ENCODE results near the gene LCP1. TPM values are rescaled to one million over a fixed set of nuclear protein-coding genes. Genes with fewer than 3 reads are reported as not detected.
A peak's percentile ranks its signal among the peaks of the same experiment; 100 is the strongest.

Gene LCP1
- total RNA-seq, 2 experiments from 2014 or later: 266 to 276 TPM

- no peaks in the 10 kb centered on the region for H3K9me3 ChIP-seq (ENCODE audit: control insufficient read depth in 1 of 2, insufficient read depth in 1 of 2, low read length in 2 of 2)
- H3K4me1 ChIP-seq (ENCODE audit: insufficient read depth, low read length): no peaks in the 10 kb centered on the region
- POLR2A ChIA-PET: no interaction called here
- no peak overlapping the region for H3K27ac ChIP-seq (ENCODE audit: low read depth in 1 of 2, low read length in 2 of 2)
- H3K27me3 ChIP-seq (ENCODE audit: control insufficient read depth in 1 of 2, insufficient read depth in 2 of 2, low read length in 2 of 2): peaks cover 0 to 6% of the 10 kb centered on the region in 2 experiments
- Mint-ChIP-seq H3K36me3 (ENCODE audit: low read depth) (no peaks in the 10 kb centered on the region), H3K4me3 (no peak overlapping the region), H3K9me3 (no peaks in the 10 kb centered on the region), H3K27me3 (peaks cover 24% of the 10 kb centered on the region), H3K27ac (no peak overlapping the region), H3K4me1 (ENCODE audit: low read depth) (no peaks in the 10 kb centered on the region)
- DNase-seq (no peak), ATAC-seq (ENCODE audit: poor library complexity) (no peak)
- no peak overlapping the region for H3K4me3 ChIP-seq (ENCODE audit: low read length)
- intact Hi-C loops (cut with DNase I, micrococcal nuclease): no loop called here
- no peaks in the 10 kb centered on the region for H3K36me3 ChIP-seq (ENCODE audit: insufficient read depth, low read length)
- CTCF ChIA-PET: no interaction called here
- TF ChIP-seq CTCF (IDR thresholded peaks at IDR 0.05): no peak
Observed at GRCh38 chr13:46114613-46115012, 67.4 kb downstream of the LCP1 start.

- intact Hi-C loops (cut with DNase I, micrococcal nuclease): no loop called here
- no peaks in the 10 kb centered on the region for H3K36me3 Mint-ChIP-seq (ENCODE audit: low read depth)
- TF ChIP-seq CTCF (IDR thresholded peaks at IDR 0.05): no peak
- ChIA-PET POLR2A (interaction anchor here (0.6 kb wide), 1 partner anchor 56 kb away, joined by 6 read pairs; no protein-coding TSS in a partner anchor), CTCF (no interaction called here)
- no peak overlapping the region for H3K27ac Mint-ChIP-seq
- no peak overlapping the region for H3K4me3 ChIP-seq (ENCODE audit: low read length)
- H3K4me1 ChIP-seq (ENCODE audit: insufficient read depth, low read length): no peaks in the 10 kb centered on the region
- peak in 2 of 14 experiments; percentile 43 to 48 for DNase-seq
- no peaks in the 10 kb centered on the region for H3K9me3 Mint-ChIP-seq
- no peaks in the 10 kb centered on the region for H3K4me1 Mint-ChIP-seq (ENCODE audit: low read depth)
- no peak overlapping the region for H3K27ac ChIP-seq (ENCODE audit: low read depth in 1 of 2, low read length in 2 of 2)
- no peak for ATAC-seq (ENCODE audit: poor library complexity)
- no peaks in the 10 kb centered on the region for H3K9me3 ChIP-seq (ENCODE audit: control insufficient read depth in 1 of 2, insufficient read depth in 1 of 2, low read length in 2 of 2)
- H3K36me3 ChIP-seq (ENCODE audit: insufficient read depth, low read length): no peaks in the 10 kb centered on the region
- no peak overlapping the region for H3K4me3 Mint-ChIP-seq
- peaks cover 4 to 6% of the 10 kb centered on the region in 2 experiments for H3K27me3 ChIP-seq (ENCODE audit: control insufficient read depth in 1 of 2, insufficient read depth in 2 of 2, low read length in 2 of 2)
- H3K27me3 Mint-ChIP-seq: peaks cover 27% of the 10 kb centered on the region
Observed at GRCh38 chr13:46113596-46113995, 68.4 kb downstream of the LCP1 start.

- no peak for ATAC-seq (ENCODE audit: poor library complexity)
- DNase-seq: no peak
- Histone ChIP-seq H3K36me3 (ENCODE audit: insufficient read depth, low read length) (no peaks in the 10 kb centered on the region), H3K4me3 (ENCODE audit: low read length) (no peak overlapping the region), H3K4me1 (ENCODE audit: insufficient read depth, low read length) (no peaks in the 10 kb centered on the region), H3K27ac (ENCODE audit: low read depth in 1 of 2, low read length in 2 of 2) (no peak overlapping the region), H3K27me3 (ENCODE audit: control insufficient read depth in 1 of 2, insufficient read depth in 2 of 2, low read length in 2 of 2) (peaks cover 4 to 6% of the 10 kb centered on the region in 2 experiments), H3K9me3 (ENCODE audit: control insufficient read depth in 1 of 2, insufficient read depth in 1 of 2, low read length in 2 of 2) (no peaks in the 10 kb centered on the region)
- Mint-ChIP-seq H3K4me1 (ENCODE audit: low read depth) (peaks cover 7% of the 10 kb centered on the region), H3K36me3 (ENCODE audit: low read depth) (no peaks in the 10 kb centered on the region), H3K4me3 (no peak overlapping the region), H3K27ac (no peak overlapping the region), H3K9me3 (no peaks in the 10 kb centered on the region), H3K27me3 (peaks cover 31% of the 10 kb centered on the region)
- intact Hi-C loops (cut with DNase I, micrococcal nuclease): no loop called here
- TF ChIP-seq CTCF (IDR thresholded peaks at IDR 0.05): no peak
- ChIA-PET POLR2A (no interaction called here), CTCF (interaction anchor here (1.8 kb wide), 1 partner anchor 8 kb away, joined by 4 read pairs; no protein-coding TSS in a partner anchor)
Observed at GRCh38 chr13:46111151-46111550, 70.8 kb downstream of the LCP1 start.

Data from CD4-positive, alpha-beta T cell (primary cell).